Fibroblast of lung (primary cell): ENCODE results near the gene KLHL2. TPM values are rescaled to one million over a fixed set of nuclear protein-coding genes. Genes with fewer than 3 reads are reported as not detected.
A peak's percentile ranks its signal among the peaks of the same experiment; 100 is the strongest.

Experiments
- DNase-seq, 2 donors: peaks; one replicate each; pipeline versions ENCODE4 v3.0.0 to v3.0.0-alpha.2; 2010; ENCODE audit warnings: low read depth in 2 of 2
- H2AFZ ChIP-seq: 2 replicates; pipeline ENCODE4 v1.5.1; 2012; ENCODE audit warnings: low read length, control low read depth, inconsistent platforms
- H3K27ac ChIP-seq: 2 replicates; pipeline ENCODE4 v1.5.1; 2011; ENCODE audit warnings: low read length, control low read depth; ENCODE audit not compliant: insufficient read depth
- H3K27me3 ChIP-seq: 2 replicates; pipeline ENCODE4 v1.5.1; 2011; ENCODE audit warnings: mild to moderate bottlenecking, low read length; ENCODE audit not compliant: control insufficient read depth, insufficient read depth
- H3K36me3 ChIP-seq: 2 replicates; pipeline ENCODE4 v1.5.1; 2011; ENCODE audit warnings: low read length; ENCODE audit not compliant: control insufficient read depth, insufficient read depth
- H3K4me1 ChIP-seq: 2 replicates; pipeline ENCODE4 v1.5.1; 2011; ENCODE audit warnings: low read length; ENCODE audit not compliant: control insufficient read depth, insufficient read depth; ENCODE audit errors: extremely low read depth
- H3K4me2 ChIP-seq: 2 replicates; pipeline ENCODE4 v1.5.1; 2011; ENCODE audit warnings: low read length, control low read depth; ENCODE audit not compliant: insufficient read depth; ENCODE audit errors: extremely low read depth
- H3K4me3 ChIP-seq, 4 experiments: fragments of 200-600 bp in 1 of 4; sonication (generic) in 1 of 4; replicated peaks in 1 of 4; 2 replicates each; pipeline ENCODE4 v1.5.1; 2011 to 2016; ENCODE audit warnings: low read length in 4 of 4, low read depth in 3 of 4, mild to moderate bottlenecking in 3 of 4, control low read depth in 2 of 4, inconsistent platforms in 1 of 4, mixed read lengths in 1 of 4; ENCODE audit not compliant: insufficient read depth in 1 of 4; ENCODE audit errors: control extremely low read depth in 1 of 4
- H3K79me2 ChIP-seq: 2 replicates; pipeline ENCODE4 v1.5.1; 2012; ENCODE audit warnings: mild to moderate bottlenecking, low read length, inconsistent platforms; ENCODE audit not compliant: control insufficient read depth, insufficient read depth
- H3K9ac ChIP-seq: 2 replicates; pipeline ENCODE4 v1.5.1; 2011; ENCODE audit warnings: mild to moderate bottlenecking, low read length, control low read depth; ENCODE audit not compliant: insufficient read depth
- H3K9me3 ChIP-seq: 2 replicates; pipeline ENCODE4 v1.5.1; 2012; ENCODE audit warnings: low read depth, low read length; ENCODE audit not compliant: control insufficient read depth, insufficient read depth
- H4K20me1 ChIP-seq: 2 replicates; pipeline ENCODE4 v1.5.1; 2011; ENCODE audit warnings: low read length; ENCODE audit not compliant: control insufficient read depth, insufficient read depth; ENCODE audit errors: extremely low read depth
- CTCF ChIP-seq, 2 donors: IDR thresholded peaks in 1 of 2; conservative IDR thresholded peaks in 1 of 2; 1 replicate in 1 of 2; 2 replicates in 1 of 2; pipeline ENCODE4 v1.5.1; 2011 to 2012; ENCODE audit warnings: low read length in 2 of 2, control low read depth in 1 of 2, inconsistent platforms in 1 of 2, low read depth in 1 of 2, mild to moderate bottlenecking in 1 of 2
- EZH2 ChIP-seq: IDR thresholded peaks from 2 replicates; pipeline ENCODE4 v1.5.1; 2012; ENCODE audit warnings: low read length, control low read depth, mild to moderate bottlenecking; ENCODE audit errors: missing control alignments
- polyA plus RNA-seq, 2 donors: library from polyadenylated mRNA; depleted of rRNA in 1 of 2; stranded (reverse) in 1 of 2; unstranded in 1 of 2; fragments of >200 nt; gene quantifications; 2 replicates each; pipeline ENCODE4 v1.2.1, GENCODE V29; 2011 to 2012; ENCODE audit warnings: missing spikeins in 1 of 2
- total RNA-seq: library from RNA; depleted of rRNA; stranded (reverse); fragments of >200 nt; gene quantifications from 2 replicates; pipeline ENCODE4 v1.2.1, GENCODE V29; 2014

The KLHL2 gene
- total and polyA plus RNA-seq, 2 donors (not counting 1 experiment from before 2014, with no cell fraction given): 14.5 to 26.1 TPM

DNA sequence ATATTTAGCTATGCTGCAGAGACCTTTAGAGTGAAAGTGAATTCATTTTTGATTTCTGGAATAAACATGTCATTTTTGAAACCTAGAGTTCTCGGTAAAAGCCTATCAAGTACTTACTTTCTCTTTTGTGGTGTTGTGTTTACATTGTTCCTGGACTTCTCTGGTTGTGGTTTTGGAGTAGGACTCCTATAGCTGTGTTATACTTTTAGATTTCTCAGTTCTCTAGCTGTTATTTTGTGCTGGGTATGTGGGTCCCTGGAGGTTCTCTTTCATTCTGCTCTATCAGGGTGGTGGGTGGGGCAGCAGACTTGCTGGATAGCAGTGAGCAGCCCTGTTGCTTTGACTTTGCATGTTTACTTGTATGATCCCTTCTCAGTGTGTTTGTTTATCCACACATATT is 94.5 kb downstream of the KLHL2 start:
- Histone ChIP-seq H3K9ac (peak overlapping the region; percentile 20), H3K79me2 (no peaks in the 10 kb centered on the region), H2AFZ (peak overlapping the region; percentile 29), H3K27ac (peak overlapping the region; percentile 43), H3K4me2 (peak overlapping the region; percentile 84), H4K20me1 (no peaks in the 10 kb centered on the region), H3K4me3 (peak overlapping the region; percentile 42 to 61 (median 54)), H3K27me3 (no peaks in the 10 kb centered on the region), H3K9me3 (no peaks in the 10 kb centered on the region), H3K36me3 (no peaks in the 10 kb centered on the region), H3K4me1 (peaks cover 3% of the 10 kb centered on the region)
- DNase-seq: peak; percentile 28 to 66
- TF ChIP-seq CTCF (conservative IDR thresholded peaks at IDR 0.05 in 1 of 2, IDR thresholded peaks at IDR 0.05 in 1 of 2; ENCODE audit: low read depth in 1 of 2, low read length in 2 of 2) (no peak), EZH2 (no peak)

DNA sequence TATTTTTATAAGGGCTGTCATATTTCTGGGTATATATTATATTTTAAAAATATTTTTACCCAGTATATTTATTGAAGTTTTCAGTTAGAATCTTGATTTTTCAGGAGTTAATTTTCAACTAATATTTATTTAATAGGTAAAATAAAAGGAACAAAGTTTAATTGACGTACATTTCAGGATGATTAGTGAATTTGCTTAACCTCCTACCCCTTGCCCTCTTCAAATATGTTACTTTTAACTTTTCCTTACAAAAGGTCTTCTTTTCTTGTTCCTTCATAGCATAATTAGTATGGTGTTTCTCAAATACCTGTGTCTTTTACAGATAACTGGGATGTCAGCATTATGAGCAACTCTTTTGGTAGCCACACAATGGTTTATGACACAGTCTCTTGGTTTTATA is 95.3 kb downstream of the KLHL2 start:
- Histone ChIP-seq H3K9me3 (no peaks in the 10 kb centered on the region), H3K4me3 (no peak overlapping the region), H3K27ac (no peak overlapping the region), H3K79me2 (no peaks in the 10 kb centered on the region), H3K4me1 (peaks cover 3% of the 10 kb centered on the region), H4K20me1 (no peaks in the 10 kb centered on the region), H3K4me2 (no peak overlapping the region), H3K27me3 (no peaks in the 10 kb centered on the region), H3K36me3 (no peaks in the 10 kb centered on the region), H2AFZ (no peak overlapping the region), H3K9ac (no peak overlapping the region)
- DNase-seq: peak in 1 of 2 donors; percentile 7
- TF ChIP-seq CTCF (conservative IDR thresholded peaks at IDR 0.05 in 1 of 2, IDR thresholded peaks at IDR 0.05 in 1 of 2; ENCODE audit: low read depth in 1 of 2, low read length in 2 of 2): no peak

- Histone ChIP-seq H3K79me2 (no peaks in the 10 kb centered on the region), H3K4me3 (no peak overlapping the region), H3K27me3 (no peaks in the 10 kb centered on the region), H3K36me3 (no peaks in the 10 kb centered on the region), H4K20me1 (no peaks in the 10 kb centered on the region), H3K4me1 (peaks cover 4% of the 10 kb centered on the region), H3K27ac (no peak overlapping the region), H3K9me3 (no peaks in the 10 kb centered on the region), H3K9ac (no peak overlapping the region), H3K4me2 (no peak overlapping the region), H2AFZ (no peak overlapping the region)
- peak in 1 of 2 donors; percentile 58 for DNase-seq
- no peak for TF ChIP-seq EZH2
- TF ChIP-seq CTCF (conservative IDR thresholded peaks at IDR 0.05 in 1 of 2, IDR thresholded peaks at IDR 0.05 in 1 of 2; ENCODE audit: low read depth in 1 of 2, low read length in 2 of 2): no peak
Measured at GRCh38 chr4:165308166-165308565, 100.8 kb downstream of the KLHL2 start.
